ENCODE measurements around the gene AADAC.
"Not testable (repeated sequence)": the region's sequence is repeated elsewhere in the genome, so short reads cannot be mapped to it uniquely, and the experiment has no call there.

The AADAC gene

GRCh38 chr3:151856118-151856517 lies 42.2 kb downstream of the AADAC start:
- no peak for DNase-seq (ENCODE audit: low read depth in 2 of 2)

GRCh38 chr3:151856641-151857040 lies 42.7 kb downstream of the AADAC start:
- DNase-seq (ENCODE audit: low read depth in 2 of 2) = no peak

GRCh38 chr3:151859233-151859673 lies 45.3 kb downstream of the AADAC start:
- no peak for DNase-seq (ENCODE audit: low read depth in 2 of 2)

GRCh38 chr3:151859905-151860304 lies 46.0 kb downstream of the AADAC start:
- DNase-seq (ENCODE audit: low read depth in 2 of 2) = no peak

- no peak for DNase-seq (ENCODE audit: low read depth in 2 of 2)
These were observed 49.7 kb downstream of the AADAC start for GRCh38 chr3:151863611-151864010.

GRCh38 chr3:151864423-151865101 lies 50.6 kb downstream of the AADAC start:
- DNase-seq (ENCODE audit: low read depth in 2 of 2) = no peak

- DNase-seq (ENCODE audit: low read depth in 2 of 2) = no peak
These were observed 52.9 kb downstream of the AADAC start for GRCh38 chr3:151866711-151867410.

- no peak for DNase-seq (ENCODE audit: low read depth in 2 of 2)
These were observed 53.8 kb downstream of the AADAC start for GRCh38 chr3:151867666-151868065.

GRCh38 chr3:151869181-151869580 lies 55.3 kb downstream of the AADAC start:
- DNase-seq (ENCODE audit: low read depth in 2 of 2) = no peak

- no peak for DNase-seq (ENCODE audit: low read depth in 2 of 2)
These were observed 57.9 kb downstream of the AADAC start for GRCh38 chr3:151871639-151872468.

GRCh38 chr3:151873398-151873797 lies 59.5 kb downstream of the AADAC start, which contains the start of gene SUCNR1:
Gene SUCNR1, plus strand, starts transcription at chr3:151873643. Its CDS starts 6,250 bp downstream, at chr3:151879893.
- DNase-seq (ENCODE audit: low read depth in 2 of 2) = no peak

GRCh38 chr3:151874079-151874478 lies 60.2 kb downstream of the AADAC start:
- not testable (repeated sequence) for DNase-seq (ENCODE audit: low read depth in 2 of 2)

GRCh38 chr3:151875759-151876158 lies 61.8 kb downstream of the AADAC start:
- no peak for DNase-seq (ENCODE audit: low read depth in 2 of 2)

GRCh38 chr3:151877269-151877668 lies 63.4 kb downstream of the AADAC start:
- no peak for DNase-seq (ENCODE audit: low read depth in 2 of 2)
